GM20431 (cell line): Measurements from ENCODE around the gene FCGBP.
"Not testable (repeated sequence)": the region's sequence is repeated elsewhere in the genome, so short reads cannot be mapped to it uniquely, and the experiment has no call there.

Source experiments
- in situ Hi-C: fragments of 300-500 bp; cut with MseI, MboI; formaldehyde crosslinking; loops from one replicate; pipeline ENCODE4 v1.15.0; 2020; ENCODE audit warnings: low sequenced_read_pairs; ENCODE audit not compliant: unreplicated experiment

The FCGBP gene

GRCh38 chr19:39893366-39894235 is 40.8 kb downstream of the FCGBP start:
- in situ Hi-C loops, result not testable (repeated sequence)

- in situ Hi-C loops, result not testable (repeated sequence)
Observed at GRCh38 chr19:39892506-39892902, 41.9 kb downstream of the FCGBP start.

- in situ Hi-C loops, result not testable (repeated sequence)
Observed at GRCh38 chr19:39891660-39892505, 42.6 kb downstream of the FCGBP start.

GRCh38 chr19:39890755-39891551 is 43.5 kb downstream of the FCGBP start:
- in situ Hi-C loops, result no loop called here

GRCh38 chr19:39889872-39890754 is 44.3 kb downstream of the FCGBP start:
- in situ Hi-C loops, result not testable (repeated sequence)

GRCh38 chr19:39887456-39887951 is 46.9 kb downstream of the FCGBP start:
- in situ Hi-C loops, result not testable (repeated sequence)

- in situ Hi-C loops, result not testable (repeated sequence)
Observed at GRCh38 chr19:39885821-39886554, 48.4 kb downstream of the FCGBP start.

GRCh38 chr19:39884721-39885120 is 49.7 kb downstream of the FCGBP start:
- in situ Hi-C loops, result not testable (repeated sequence)
